Measurements from ENCODE around the gene LRRC38.

LRRC38 gene

DNA sequence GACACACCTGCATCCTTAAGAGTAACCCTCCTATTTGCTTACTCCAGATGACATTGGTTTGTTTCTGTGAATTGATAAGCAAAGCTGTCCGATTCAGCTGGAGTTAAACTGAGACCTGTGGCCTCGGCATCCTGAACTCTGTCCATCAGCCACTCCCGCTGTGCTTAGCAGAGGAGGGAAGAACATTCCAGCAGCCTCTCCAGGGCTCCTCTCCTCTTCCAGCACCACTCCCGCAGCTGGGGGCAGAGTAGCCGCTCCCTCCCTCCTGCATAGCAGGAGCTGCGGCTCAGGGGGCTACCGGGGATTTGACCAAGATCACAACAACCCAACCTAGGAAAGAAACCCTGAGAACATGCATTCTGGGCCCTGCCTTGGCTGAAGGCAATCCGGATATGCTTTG is 8.8 kb downstream of the LRRC38 start:
- no peak for DNase-seq (ENCODE audit: low read depth)
- TF ChIP-seq, protein P1, sequence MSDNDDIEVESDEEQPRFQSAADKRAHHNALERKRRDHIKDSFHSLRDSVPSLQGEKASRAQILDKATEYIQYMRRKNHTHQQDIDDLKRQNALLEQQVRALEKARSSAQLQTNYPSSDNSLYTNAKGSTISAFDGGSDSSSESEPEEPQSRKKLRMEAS (IDR thresholded peaks at IDR 0.05; ENCODE audit: low read depth, low read length) = no peak
- no peak for TF ChIP-seq MYC (IDR thresholded peaks at IDR 0.05; ENCODE audit: low read depth, low read length)

DNA sequence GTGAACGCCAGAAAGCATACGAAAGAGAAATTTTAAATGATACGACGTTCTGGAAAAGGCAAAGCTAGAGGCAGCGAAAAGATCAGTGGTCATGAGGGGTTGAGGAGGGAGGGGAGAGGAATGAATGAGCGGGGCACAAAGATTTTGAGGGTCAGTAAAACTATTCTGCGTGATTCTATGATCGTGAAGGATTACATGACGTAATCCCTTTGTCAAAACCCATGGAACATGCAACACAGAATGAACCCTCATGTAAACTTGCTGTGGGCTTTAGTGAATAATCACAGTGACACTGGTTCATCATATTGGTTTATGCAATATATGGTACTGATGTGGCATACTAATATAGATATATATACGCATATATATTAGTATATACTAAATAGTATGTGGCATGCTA is 13.0 kb downstream of the LRRC38 start:
- DNase-seq (ENCODE audit: low read depth) = no peak
- TF ChIP-seq POLR2A (IDR thresholded peaks at IDR 0.05; ENCODE audit: extremely low read depth, insufficient read length) = no peak
- TF ChIP-seq, protein P1 (IDR thresholded peaks at IDR 0.05; ENCODE audit: low read depth, low read length) = no peak
- TF ChIP-seq MYC (IDR thresholded peaks at IDR 0.05; ENCODE audit: low read depth, low read length) = no peak
- TF ChIP-seq, protein P2, sequence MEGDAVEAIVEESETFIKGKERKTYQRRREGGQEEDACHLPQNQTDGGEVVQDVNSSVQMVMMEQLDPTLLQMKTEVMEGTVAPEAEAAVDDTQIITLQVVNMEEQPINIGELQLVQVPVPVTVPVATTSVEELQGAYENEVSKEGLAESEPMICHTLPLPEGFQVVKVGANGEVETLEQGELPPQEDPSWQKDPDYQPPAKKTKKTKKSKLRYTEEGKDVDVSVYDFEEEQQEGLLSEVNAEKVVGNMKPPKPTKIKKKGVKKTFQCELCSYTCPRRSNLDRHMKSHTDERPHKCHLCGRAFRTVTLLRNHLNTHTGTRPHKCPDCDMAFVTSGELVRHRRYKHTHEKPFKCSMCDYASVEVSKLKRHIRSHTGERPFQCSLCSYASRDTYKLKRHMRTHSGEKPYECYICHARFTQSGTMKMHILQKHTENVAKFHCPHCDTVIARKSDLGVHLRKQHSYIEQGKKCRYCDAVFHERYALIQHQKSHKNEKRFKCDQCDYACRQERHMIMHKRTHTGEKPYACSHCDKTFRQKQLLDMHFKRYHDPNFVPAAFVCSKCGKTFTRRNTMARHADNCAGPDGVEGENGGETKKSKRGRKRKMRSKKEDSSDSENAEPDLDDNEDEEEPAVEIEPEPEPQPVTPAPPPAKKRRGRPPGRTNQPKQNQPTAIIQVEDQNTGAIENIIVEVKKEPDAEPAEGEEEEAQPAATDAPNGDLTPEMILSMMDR (IDR thresholded peaks at IDR 0.05; ENCODE audit: low read depth, low read length) = no peak
- H3K4me3 ChIP-seq (ENCODE audit: low read depth, low read length) = no peak overlapping the region

More for the DNA sequence above, 8.8 kb downstream of the LRRC38 start:
- no peak overlapping the region for H3K4me3 ChIP-seq (ENCODE audit: low read depth, low read length)

DNA sequence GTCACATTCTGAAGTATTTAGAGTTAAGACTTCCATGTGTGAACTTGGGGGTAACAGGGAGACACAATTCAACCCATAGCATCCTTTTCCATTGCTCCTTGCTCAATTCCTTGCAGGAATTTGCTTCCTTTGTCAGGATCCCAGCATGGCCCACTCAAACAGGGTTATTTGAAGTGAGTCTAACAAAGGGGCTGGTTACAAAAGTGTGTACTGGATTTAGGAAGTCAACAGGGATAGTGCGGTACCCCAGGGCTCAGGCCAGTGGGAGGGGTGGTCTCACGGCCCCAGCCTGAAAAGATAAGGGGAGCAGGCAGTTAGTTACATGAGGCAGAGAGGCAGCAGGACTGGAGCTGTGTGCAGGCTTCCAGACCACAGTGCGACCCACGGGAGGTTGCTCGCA is 14.4 kb downstream of the LRRC38 start:
- DNase-seq (ENCODE audit: low read depth) = no peak
- H3K4me3 ChIP-seq (ENCODE audit: low read depth, low read length) = no peak overlapping the region
- TF ChIP-seq MYC (IDR thresholded peaks at IDR 0.05; ENCODE audit: low read depth, low read length) (no peak), POLR2A (IDR thresholded peaks at IDR 0.05; ENCODE audit: extremely low read depth, insufficient read length) (no peak)
- TF ChIP-seq, protein P1 (IDR thresholded peaks at IDR 0.05; ENCODE audit: low read depth, low read length) = no peak
- TF ChIP-seq, protein P2 (IDR thresholded peaks at IDR 0.05; ENCODE audit: low read depth, low read length) = no peak

DNA sequence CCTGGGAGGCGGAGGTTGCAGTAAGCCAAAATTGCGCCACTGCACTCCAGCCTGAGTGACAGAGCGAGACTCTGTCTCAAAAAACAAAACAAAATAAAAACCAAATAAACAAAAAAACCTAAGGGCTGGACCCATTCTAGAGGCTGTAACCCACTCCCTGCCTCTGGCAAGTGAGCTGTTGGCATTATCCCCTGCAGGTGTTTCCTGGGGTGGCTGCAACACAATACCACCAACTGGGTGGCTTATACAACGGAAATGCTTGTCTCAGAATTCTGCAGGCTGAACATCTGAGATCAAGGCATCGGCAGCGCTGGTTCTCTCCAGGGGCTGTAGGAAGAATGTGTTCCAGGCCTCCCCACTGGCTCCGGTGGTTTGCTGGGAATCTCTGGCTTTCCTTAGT is 15.2 kb downstream of the LRRC38 start:
- no peak for DNase-seq (ENCODE audit: low read depth)
- TF ChIP-seq, protein P1 (IDR thresholded peaks at IDR 0.05; ENCODE audit: low read depth, low read length) = no peak
- TF ChIP-seq, protein P2 (IDR thresholded peaks at IDR 0.05; ENCODE audit: low read depth, low read length) = no peak
- no peak for TF ChIP-seq MYC (IDR thresholded peaks at IDR 0.05; ENCODE audit: low read depth, low read length)
- TF ChIP-seq POLR2A (IDR thresholded peaks at IDR 0.05; ENCODE audit: extremely low read depth, insufficient read length) = no peak
- no peak overlapping the region for H3K4me3 ChIP-seq (ENCODE audit: low read depth, low read length)

DNA sequence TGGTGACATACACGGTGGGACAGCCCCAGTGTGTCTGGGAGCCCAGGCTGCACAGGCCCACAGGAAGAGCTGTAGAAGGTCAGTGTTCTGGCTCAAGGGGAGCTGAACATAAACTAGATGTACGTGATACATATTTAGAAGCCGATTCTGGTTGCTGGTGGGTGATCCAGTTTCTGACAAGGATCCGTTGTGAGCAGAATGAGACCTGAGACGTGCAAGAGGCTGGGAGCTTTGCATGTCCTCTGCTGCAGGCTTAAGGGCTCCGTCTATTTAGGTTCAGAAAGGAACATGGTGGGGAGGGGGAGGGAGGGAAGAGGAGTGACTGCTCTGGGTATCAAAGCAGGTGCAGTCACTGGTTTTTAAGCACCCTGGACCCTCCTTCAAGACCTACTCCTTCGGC is 18.6 kb downstream of the LRRC38 start:
- no peak overlapping the region for H3K4me3 ChIP-seq (ENCODE audit: low read depth, low read length)
- no peak for DNase-seq (ENCODE audit: low read depth)
- TF ChIP-seq POLR2A (IDR thresholded peaks at IDR 0.05; ENCODE audit: extremely low read depth, insufficient read length) (no peak), MYC (IDR thresholded peaks at IDR 0.05; ENCODE audit: low read depth, low read length) (no peak)
- TF ChIP-seq, protein P1 (IDR thresholded peaks at IDR 0.05; ENCODE audit: low read depth, low read length) = no peak
- TF ChIP-seq, protein P2 (IDR thresholded peaks at IDR 0.05; ENCODE audit: low read depth, low read length) = no peak

DNA sequence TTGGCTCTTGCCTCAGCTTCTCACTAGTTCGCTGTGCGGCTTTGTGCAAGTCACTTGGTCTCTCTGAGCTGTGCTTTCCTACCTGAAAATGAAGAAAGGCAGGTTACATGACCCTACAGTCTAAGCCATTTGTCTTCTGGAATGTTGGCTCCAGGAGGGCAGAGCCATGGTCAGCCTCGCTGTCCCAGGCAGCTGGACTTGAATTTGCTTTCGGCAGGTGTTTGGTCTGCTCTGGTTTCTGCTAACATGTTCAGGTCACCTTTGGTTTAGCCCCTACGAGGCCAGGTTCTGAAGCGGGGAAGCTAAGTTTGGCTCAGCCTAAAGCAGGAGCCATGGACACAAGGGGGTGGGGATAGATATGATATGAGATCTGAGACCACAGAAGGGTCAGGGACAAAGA is 19.1 kb downstream of the LRRC38 start:
- DNase-seq (ENCODE audit: low read depth) = no peak
- TF ChIP-seq, protein P2 (IDR thresholded peaks at IDR 0.05; ENCODE audit: low read depth, low read length) = no peak
- TF ChIP-seq POLR2A (IDR thresholded peaks at IDR 0.05; ENCODE audit: extremely low read depth, insufficient read length) = no peak
- no peak for TF ChIP-seq MYC (IDR thresholded peaks at IDR 0.05; ENCODE audit: low read depth, low read length)
- TF ChIP-seq, protein P1 (IDR thresholded peaks at IDR 0.05; ENCODE audit: low read depth, low read length) = no peak

More for the DNA sequence above, 19.1 kb downstream of the LRRC38 start:
- H3K4me3 ChIP-seq (ENCODE audit: low read depth, low read length) = no peak overlapping the region
